ENCODE data around the gene SLC5A6.

SLC5A6 gene

DNA sequence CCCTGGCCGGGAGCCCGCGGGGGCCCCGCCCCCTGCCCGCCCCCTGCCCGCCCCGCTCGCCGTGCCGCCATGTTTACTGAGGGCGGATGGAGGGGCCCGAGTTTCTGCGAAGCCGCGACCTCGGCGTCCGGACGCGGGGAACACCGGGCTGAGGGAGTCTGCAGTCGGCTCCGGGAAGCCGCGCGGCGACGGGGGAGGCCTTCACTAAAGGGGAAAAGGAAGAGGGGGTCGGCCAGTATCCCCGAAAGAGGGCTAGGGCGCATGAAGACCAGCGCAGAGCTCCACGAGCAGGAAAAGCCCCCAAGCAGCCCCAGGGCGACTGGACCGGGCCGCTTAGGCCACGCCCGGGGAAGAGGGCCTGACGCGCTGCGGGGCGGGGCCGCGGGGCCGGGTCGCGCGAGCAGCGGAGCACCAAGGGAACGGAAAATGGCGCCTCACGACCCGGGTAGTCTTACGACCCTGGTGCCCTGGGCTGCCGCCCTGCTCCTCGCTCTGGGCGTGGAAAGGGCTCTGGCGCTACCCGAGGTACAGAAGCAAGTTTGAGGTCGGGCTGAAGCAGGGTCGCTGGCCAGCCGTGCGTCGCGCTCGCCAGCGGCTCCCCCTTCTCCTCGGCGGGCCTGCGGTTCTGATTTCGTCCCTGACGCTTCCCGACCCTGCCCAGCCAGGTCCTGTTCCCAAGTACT is at the start of gene SLC5A6, which contains the start of gene ATRAID:
SLC5A6 (minus strand) TSS at position 326 of the 683 bp plus-strand sequence. CDS start 4,618 bp downstream, outside the sequence.
ATRAID (plus strand) TSS at position 99 of the 683 bp plus-strand sequence; CDS start at position 427, 328 bp downstream.
- peak; percentile 90 for DNase-seq

DNA sequence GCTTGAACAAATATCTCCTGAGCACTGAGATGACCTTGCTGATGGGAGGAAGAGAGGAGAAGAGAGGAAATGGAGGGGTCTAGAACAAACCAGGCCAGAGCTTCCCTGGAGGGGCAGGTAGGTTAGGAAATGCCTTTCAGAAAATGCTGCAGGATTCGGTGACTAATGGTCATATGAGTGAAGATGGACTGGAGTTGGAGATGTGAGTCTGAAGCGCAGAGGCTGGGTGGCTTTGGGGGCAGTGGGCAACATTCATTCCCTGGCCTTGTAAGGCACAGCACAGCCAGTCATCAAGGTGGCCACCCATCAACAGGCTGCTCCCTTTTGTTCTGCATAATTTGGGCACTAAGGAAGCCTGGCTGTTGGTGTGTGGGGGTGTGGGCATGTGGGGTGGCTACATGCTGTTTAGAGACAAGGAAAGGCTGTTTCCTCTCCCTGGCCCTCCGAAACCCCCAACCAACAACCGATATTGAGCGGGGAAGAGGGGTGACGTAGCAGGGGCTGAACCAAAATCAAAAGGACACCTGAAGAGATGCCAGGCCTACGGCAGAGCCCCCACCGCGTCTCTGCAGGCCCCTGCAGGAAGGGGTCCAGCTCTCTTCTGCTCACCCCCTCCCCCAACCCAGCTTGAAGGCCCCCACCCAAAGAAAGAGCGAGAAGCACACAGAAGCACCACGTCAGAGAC is 49.3 kb upstream of the SLC5A6 start:
- DNase-seq, result no peak

DNA sequence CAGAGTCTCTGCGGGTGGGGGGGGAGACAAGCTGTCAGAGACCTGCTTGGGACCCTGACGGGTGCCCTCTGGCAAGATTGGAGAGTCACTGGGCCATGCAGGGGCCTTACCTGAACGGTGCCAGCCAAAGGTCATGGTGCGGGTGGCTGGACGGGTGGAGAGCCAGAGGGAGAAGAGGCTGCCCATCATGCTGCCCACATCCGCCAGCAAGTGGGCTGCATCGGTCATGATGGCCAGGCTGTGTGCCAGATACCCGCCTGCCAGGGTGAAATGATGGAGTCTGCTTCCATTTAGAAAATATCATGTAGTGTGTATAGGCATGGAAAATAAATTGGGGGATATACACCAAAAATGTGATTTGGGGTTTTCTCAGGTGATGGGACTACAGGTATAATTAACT is 46.0 kb upstream of the SLC5A6 start:
- DNase-seq, result no peak

DNA sequence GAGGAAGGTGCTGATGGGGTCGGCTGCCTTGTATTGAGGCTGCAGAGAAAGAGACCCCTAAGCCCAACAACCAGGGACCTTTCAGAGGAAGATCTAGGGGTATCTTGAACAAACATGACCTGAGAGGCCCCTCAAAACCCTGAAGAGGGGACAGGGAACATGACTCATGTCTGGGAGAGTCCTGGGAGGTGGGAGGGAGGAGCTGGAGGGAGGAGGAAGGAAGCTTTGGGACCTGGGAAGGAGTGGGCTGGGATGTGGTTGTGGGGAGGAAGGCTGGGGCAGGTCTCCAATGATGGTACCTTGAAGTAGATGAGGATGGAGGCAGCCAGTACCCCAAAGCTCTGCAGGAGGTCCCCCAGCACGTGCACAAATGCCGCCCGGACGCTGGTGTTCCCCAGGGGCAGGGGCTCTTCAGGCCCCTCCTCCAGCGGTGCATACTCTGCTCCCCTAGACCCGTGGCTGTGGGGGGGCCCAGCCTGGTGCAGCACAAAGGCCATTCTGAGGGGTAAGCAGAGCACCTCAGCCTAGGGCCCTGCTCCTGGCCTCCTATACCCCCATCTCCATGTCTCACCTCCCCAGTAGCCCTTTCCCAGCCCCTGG is 44.9 kb upstream of the SLC5A6 start:
- DNase-seq, result no peak

DNA sequence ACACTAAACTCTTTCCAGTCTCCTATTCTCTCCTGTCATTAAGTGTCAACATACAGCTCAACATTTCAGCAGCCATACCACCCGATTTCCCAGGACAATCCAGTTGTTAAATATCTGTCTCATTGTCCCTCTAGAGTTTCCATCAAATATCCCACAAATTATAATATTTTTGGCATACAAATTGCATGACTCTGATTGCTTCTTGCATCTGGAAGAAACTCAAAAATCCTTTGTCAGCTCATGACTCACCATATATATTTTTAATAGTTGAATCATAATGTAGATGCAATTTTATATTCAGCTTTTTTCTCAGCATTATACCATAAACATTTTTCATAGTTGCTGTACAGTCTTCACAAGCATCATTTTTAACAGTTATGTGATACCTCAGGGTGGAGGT is 43.6 kb upstream of the SLC5A6 start:
- no peak for DNase-seq

DNA sequence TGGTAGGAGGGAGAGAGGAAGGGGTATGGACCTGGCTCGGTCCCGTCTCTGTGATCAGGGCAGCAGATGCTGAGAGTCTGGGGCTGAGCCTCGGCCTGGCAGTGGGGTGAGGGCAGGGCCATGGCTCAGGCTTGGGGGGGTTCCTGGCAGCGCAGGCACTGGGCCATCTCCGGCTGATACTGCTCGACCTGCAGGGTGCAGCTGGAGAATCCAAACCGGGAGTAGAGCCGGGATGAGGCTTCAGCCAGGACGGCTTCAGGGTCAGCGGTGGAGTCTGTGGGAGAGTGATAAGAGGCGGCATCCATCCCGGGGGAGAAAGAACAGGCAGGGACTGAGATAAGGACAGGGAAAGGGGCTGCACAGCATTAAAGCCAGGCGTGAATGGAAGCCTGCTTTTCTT is 43.1 kb upstream of the SLC5A6 start:
- DNase-seq, result no peak

DNA sequence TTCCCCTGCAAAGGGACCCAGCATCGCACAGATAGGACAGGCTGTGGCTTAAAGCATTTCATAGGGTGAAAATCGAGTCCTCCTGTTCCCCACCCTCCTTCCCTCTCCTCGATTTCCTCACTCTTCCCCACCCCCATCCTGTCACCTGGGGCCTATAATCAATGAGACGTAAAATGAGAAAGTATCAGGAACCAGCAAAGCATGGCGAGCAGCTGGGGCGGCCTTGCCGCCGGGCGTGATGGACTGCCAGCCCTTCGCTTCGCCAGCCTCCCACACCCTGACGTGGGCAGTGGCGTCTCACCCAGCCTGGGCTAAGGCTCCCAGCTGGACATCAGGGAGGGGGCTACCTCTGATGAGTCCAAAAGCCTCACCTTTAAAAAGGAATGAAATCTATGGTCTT is 39.7 kb upstream of the SLC5A6 start:
- no peak for DNase-seq

DNA sequence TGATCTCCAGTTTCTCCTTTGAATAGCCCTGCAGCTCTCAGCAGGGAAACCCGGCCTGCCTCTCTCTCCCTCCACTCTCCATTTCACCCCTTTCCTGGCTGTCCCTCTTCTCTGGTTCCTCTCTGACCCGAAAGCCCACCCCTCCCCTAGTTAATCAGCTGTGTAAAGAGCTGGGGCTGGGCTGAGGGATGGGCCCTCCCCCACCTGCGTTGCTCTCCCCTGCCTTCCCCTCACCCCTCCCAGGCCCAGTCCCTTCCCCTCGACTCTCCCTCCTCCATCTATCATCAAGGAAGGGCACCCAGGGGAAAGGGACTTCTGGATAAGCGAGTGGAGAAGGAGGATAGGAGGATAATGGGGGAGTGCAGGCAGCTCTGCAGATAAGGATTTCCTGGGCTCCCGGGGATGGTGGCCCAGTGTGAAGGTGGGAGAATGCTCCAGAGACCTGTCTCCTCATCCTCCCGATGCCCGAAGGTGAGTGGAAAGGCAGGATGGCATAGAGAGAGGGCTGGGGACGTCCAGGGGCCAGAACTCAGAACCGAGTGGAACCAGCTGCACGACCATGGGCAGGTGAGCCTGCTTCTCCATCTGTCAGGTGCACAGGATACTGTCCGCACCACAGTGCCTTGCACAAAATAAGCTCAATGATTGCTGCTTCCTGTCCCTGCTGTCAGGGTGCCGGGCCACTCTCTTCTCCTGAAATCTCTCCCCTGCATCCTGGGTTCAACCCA is 38.7 kb upstream of the SLC5A6 start:
- no peak for DNase-seq

DNA sequence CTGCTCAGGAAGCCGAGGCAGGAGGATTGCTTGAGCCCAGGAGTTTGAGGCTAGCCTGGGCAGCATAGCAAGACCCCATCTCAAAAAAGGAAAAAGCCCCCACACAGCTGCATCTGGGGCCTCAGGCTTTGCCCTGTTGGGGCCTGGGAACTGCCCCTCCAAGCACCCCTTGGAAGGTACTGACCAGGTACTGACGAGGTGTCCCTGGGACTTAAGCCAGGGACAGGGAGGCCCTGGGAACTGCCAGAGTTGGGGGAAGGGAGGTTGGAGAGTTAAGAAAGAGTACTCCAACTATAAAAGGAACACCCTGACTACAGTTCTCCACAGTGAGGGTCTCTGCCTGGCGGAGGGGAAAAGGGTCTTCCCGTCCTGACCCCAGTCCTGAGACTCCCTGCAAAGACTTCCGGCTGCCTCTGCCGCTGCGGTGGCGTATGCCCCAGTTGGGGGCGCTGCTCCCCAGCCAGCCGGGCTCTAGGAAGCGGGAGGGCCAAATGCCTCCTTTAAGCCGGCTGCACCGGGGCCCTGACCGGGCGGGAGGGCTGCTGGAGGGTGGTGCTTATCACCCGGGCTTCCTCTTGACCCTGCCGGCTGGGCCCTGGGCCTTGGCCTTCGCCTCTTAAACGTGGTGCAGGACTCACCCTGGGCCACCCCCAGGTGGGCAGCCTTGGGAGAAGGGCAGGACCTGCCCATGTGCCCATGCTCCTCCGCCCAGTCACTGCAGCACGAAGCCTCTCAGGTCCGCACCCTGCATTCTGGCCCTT is 38.0 kb upstream of the SLC5A6 start:
- peak; percentile 57 for DNase-seq

DNA sequence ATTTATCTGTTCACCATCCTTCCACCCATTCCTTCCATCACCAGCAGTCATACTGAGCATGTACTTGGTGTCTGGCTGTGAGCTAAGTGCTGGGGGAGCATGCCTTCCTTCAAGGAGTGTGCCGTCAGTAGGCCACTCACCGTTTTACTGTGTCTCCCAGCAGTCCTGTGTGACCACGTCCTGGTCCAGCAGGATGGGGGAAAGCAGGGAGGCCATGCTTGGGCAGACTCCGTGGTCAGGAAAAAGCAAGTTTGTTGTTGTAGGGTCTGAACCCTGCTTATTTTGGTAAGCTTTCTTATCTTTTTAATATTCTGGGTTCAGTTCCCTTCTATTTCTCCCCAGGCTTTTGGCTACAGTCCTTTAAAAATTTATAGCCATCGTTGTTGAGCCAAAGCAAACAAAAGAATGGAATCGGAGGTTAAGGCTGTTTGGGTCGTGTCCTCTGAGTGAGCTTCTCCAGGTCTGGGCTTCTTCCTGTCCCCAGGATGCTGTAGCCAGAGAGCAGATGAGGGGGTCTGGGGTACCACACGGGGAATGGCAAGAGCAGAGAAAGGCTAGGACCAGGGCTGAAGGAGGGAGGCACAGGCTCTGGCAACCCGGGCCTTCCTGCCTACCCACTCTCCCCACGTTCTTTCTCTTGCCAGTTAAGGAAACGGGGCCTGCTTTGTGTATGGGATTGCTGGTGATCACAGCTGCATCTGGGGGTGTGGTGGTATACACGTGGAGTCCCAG is 37.3 kb upstream of the SLC5A6 start:
- DNase-seq, result no peak

DNA sequence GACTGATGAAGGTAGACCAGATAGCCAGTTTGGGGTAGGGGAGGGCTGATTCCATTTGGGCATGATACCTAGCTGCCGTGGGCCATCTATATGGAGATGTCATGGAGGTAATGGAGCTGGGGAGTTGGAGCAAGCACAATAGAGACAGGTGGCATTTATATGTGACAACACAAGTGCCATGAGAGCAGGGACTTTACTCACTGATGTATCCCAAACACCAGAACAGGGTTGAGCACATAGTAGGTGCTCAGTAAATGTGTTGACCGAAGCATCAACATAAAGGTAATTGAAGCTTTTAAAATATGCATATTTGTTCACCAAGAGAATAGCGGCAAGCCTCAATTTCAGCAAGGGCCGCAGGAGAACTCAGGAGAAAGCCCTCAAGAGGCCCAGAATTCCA is 35.8 kb upstream of the SLC5A6 start:
- no peak for DNase-seq

DNA sequence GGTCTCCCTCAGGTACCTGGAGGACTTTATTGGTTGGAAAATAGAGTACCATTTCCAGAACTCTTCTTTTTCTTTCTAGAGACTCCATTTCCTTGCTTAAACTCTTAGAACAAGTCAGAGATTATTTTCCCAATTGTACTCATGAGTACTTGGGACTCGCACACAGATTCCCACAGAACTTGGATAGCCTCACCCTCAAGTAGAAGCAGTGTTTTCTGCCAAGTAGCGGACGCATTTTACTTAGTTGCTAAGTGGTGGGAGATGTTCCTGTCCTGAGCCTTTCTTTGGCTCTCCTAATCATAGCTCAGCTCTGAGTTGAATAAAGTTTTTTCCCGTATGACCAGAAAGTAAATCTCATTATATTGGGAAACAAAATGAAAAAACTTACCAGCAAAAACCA is 33.6 kb upstream of the SLC5A6 start:
- no peak for DNase-seq

DNA sequence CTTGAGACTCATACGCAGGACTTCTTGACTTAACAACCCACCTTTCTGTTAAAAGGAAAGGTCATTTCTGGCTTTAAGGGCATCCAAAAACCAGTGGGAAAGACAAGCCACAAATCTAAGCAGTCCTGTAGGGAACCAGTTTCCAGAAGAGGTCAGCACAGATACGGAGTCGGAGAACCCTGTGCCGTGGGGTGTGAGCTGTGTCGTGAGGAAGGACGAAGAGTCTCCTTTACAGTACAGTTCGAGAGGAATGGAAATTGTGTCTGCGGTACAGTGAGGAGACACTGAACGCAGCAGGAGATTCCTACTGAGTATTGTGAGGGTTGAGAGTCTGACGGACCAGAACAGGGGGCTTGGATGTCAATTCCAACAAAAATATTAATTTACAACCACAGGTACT is 33.0 kb upstream of the SLC5A6 start:
- no peak for DNase-seq

DNA sequence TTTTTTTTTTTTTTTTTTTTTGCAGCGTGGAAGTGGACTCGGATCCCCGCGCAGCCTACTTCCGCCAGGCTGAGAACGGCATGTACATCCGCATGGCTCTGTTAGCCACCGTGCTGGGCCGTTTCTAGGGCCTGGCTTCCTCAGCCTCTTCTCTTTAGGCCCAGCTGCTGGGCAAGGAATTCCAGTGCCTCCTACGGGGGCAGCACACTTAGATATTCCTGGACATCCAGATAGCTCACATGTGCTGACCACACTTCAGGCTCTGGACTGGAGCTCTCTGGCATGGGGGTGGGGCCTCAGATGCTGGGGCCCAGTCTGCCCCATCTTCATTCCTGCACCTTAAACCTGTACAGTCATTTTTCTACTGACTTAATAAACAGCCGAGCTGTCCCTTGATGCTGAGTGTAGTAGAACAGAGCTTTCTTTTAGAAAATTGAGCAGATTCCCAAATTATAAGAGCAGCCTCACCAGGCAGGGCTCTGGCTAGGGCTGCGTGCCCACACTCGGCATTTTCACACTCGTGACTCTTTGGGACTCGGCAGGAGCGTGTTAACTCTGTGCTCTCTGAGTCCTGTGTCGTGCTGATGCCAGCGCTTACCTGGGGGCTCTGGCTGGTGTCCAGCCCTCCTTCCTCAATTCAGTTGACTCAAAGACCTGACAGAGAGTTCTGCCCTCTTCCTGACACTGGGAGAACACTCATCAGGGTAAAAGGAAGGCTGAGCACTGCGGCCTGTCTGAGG is 31.5 kb upstream of the SLC5A6 start:
- DNase-seq, result no peak

DNA sequence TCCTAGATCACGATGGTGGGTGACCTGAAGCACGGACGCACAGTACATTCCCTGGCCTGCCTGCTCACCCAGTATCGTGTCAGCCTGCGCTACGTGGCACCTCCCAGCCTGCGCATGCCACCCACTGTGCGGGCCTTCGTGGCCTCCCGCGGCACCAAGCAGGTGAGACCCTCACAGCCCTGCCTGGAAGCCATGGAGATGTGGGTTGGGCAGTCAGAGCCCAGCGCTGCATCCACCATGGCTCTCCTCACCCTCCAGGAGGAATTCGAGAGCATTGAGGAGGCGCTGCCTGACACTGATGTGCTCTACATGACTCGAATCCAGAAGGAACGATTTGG is 30.5 kb upstream of the SLC5A6 start:
- no peak for DNase-seq

DNA sequence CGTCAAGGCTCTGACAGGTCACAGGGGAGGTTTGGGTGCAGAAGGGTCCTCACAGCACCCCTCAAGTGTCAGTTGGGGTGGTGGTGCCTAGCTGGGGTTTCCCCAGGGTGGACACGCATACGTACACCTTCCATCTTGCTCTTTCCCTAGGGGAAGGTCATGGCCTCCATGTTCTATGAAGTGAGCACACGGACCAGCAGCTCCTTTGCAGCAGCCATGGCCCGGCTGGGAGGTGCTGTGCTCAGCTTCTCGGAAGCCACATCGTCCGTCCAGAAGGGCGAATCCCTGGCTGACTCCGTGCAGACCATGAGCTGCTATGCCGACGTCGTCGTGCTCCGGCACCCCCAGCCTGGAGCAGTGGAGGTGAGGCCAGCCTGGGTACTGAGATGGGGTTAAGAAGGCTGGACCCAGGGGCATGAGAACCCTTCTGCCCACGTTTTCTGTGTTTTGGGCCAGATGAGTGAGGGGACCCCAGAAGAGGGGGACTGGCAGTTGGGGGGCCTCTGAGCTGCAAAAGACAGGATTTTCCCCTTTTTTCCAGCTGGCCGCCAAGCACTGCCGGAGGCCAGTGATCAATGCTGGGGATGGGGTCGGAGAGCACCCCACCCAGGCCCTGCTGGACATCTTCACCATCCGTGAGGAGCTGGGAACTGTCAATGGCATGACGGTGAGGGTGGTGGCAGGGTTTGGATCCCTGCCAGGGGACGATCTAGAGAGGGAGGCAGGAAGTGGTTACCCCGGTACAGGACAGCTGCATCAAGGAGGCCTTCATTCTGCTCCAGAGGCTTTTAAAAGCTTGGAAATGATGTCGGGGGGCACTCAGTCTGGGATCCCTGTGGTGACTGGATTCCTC is 29.9 kb upstream of the SLC5A6 start:
- DNase-seq, result no peak

DNA sequence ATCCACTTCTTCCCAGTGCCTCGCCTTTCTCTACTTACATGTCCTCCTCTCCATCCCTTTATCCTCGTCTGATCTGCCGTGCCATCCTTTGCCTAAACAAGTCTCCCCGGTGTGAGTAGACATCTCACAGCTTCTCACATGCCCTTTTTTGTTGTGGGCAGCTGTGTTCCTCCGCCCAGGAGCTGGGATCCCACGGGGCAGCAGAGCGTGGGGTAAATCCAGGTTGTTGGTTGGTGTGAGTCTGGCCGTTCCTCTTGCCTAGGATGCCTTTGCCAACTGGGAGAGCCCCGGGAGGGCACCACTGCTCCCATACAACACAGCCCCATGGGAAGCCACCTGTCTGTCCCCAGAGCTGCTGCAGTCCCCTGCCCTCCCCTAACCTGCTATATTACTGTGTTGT is 28.3 kb upstream of the SLC5A6 start:
- no peak for DNase-seq

DNA sequence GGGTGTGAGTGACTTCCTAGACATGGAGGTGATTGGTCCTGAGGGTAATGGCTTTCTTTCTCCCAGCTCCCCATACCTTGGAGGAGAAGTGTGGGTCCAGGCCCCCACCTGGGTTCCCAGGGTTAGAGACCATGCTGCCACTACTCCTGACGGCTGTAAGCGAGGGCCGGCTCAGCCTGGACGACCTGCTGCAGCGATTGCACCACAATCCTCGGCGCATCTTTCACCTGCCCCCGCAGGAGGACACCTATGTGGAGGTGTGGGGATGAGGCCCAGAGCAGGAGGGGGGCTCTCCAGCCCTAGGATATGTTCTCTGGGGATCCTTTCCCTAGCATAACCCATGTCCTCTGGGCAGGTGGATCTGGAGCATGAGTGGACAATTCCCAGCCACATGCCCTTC is 26.9 kb upstream of the SLC5A6 start:
- DNase-seq, result no peak

DNA sequence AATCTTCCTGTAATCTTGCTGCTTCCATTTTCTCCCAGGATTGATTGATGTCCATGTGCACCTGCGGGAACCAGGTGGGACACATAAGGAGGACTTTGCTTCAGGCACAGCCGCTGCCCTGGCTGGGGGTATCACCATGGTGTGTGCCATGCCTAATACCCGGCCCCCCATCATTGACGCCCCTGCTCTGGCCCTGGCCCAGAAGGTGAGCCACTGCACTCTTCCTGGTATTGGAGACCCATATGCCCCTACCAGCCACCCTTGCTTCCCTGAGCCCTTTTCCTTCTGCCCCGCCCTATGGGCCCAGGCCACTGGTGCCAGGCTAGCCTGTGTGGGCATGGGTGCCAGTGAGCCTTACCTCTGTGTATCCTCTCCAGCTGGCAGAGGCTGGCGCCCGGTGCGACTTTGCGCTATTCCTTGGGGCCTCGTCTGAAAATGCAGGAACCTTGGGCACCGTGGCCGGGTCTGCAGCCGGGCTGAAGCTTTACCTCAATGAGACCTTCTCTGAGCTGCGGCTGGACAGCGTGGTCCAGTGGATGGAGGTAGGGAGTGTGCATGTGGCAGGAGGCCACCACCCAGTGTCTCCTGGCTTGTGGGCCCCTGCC is 25.4 kb upstream of the SLC5A6 start:
- no peak for DNase-seq

DNA sequence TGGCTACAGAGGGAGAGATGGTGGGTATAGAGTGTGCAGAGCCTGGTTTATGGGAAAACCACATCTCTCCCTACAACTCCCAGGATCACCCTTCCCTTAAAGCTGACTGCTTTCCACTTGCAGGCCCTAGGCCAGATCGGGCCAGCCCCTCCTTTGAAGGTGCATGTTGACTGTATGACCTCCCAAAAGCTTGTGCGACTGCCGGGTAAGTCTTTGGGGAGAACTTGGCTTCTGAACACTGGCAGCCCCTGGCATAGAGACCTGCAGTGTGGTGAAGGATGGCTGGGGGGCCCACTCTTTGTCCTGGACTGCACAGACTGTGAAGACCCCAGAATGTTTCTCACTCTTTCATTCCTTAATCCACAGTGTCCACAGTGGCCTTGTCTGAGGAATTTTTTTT is 24.6 kb upstream of the SLC5A6 start:
- DNase-seq, result no peak

Measured in inflammatory macrophage treated with lipopolysaccharide for 4 hours (primary cell).